NOMO-1 (cell line): ENCODE measurements around the gene CDH4.

Experiments used
- DNase-seq, 2 experiments: peaks; one replicate each; lab custom pipeline; 2025; ENCODE audit not compliant: unreplicated experiment in 2 of 2; lab: John Stamatoyannopoulos, UW

Gene CDH4

GRCh38 chr20:61656198-61656597 is 404.1 kb downstream of the CDH4 start:
- DNase-seq, result no peak

- no peak for DNase-seq
These were observed 405.8 kb downstream of the CDH4 start for GRCh38 chr20:61657721-61658377.

GRCh38 chr20:61658563-61658962 is 406.5 kb downstream of the CDH4 start:
- DNase-seq, result no peak

GRCh38 chr20:61659246-61659993 is 407.4 kb downstream of the CDH4 start:
- DNase-seq, result no peak

- DNase-seq, result no peak
These were observed 407.9 kb downstream of the CDH4 start for GRCh38 chr20:61659994-61660346.

- DNase-seq, result no peak
These were observed 408.5 kb downstream of the CDH4 start for GRCh38 chr20:61660559-61660958.

- no peak for DNase-seq
These were observed 409.0 kb downstream of the CDH4 start for GRCh38 chr20:61661025-61661424.

GRCh38 chr20:61661583-61661982 is 409.5 kb downstream of the CDH4 start:
- no peak for DNase-seq

- DNase-seq, result no peak
These were observed 410.3 kb downstream of the CDH4 start for GRCh38 chr20:61662226-61662967.

- no peak for DNase-seq
These were observed 410.9 kb downstream of the CDH4 start for GRCh38 chr20:61662968-61663331.

- DNase-seq, result no peak
These were observed 411.7 kb downstream of the CDH4 start for GRCh38 chr20:61663521-61664425.

GRCh38 chr20:61664556-61665320 is 412.7 kb downstream of the CDH4 start:
- no peak for DNase-seq

- no peak for DNase-seq
These were observed 413.7 kb downstream of the CDH4 start for GRCh38 chr20:61665528-61666470.

- no peak for DNase-seq
These were observed 414.4 kb downstream of the CDH4 start for GRCh38 chr20:61666471-61666832.

GRCh38 chr20:61667056-61667792 is 415.2 kb downstream of the CDH4 start:
- DNase-seq, result no peak

GRCh38 chr20:61668065-61668650 is 416.1 kb downstream of the CDH4 start:
- DNase-seq, result no peak

- DNase-seq, result no peak
These were observed 416.9 kb downstream of the CDH4 start for GRCh38 chr20:61668771-61669503.
